ENCODE measurements around the gene RNF114.

RNF114 gene

GRCh38 chr20:49936153-49937026 is at the start of gene RNF114 (continued):
- TF ChIP-seq ZNF174 (tag by site-specific recombination; IDR thresholded peaks at IDR 0.05), result no peak
- TF ChIP-seq ZNF423 (tag by site-specific recombination; IDR thresholded peaks at IDR 0.05), result no peak; the same call in 1 of the 2 replicates
- no peak for TF ChIP-seq ZNF585B (tag by site-specific recombination; IDR thresholded peaks at IDR 0.05)
- TF ChIP-seq ZNF664 (tag by site-specific recombination; IDR thresholded peaks at IDR 0.05), result no peak
- no peak for TF ChIP-seq ZNF175 (tag by site-specific recombination; IDR thresholded peaks at IDR 0.05)
- no peak for TF ChIP-seq ZNF549 (tag by site-specific recombination; IDR thresholded peaks at IDR 0.05)
- no peak for TF ChIP-seq ZNF398 (tag by site-specific recombination; IDR thresholded peaks at IDR 0.05)
- no peak for TF ChIP-seq BCL11A (tag by site-specific recombination; IDR thresholded peaks at IDR 0.05; ENCODE audit: low read depth)
- TF ChIP-seq ZNF639 (tag by site-specific recombination; IDR thresholded peaks at IDR 0.05), result no peak
- TF ChIP-seq ZNF37A (tag by site-specific recombination; IDR thresholded peaks at IDR 0.05), result no peak
- TF ChIP-seq ZBTB8A (tag by site-specific recombination; IDR thresholded peaks at IDR 0.05), result peak; percentile 29; the same call in 1 of the 2 replicates
- no peak for TF ChIP-seq ZNF837 (tag by site-specific recombination; IDR thresholded peaks at IDR 0.05)
- no peak for TF ChIP-seq ZNF777 (tag by site-specific recombination; IDR thresholded peaks at IDR 0.05; ENCODE audit: borderline replicate concordance)
- no peak for TF ChIP-seq ZNF48 (tag by site-specific recombination; IDR thresholded peaks at IDR 0.05)
- TF ChIP-seq, protein P1, sequence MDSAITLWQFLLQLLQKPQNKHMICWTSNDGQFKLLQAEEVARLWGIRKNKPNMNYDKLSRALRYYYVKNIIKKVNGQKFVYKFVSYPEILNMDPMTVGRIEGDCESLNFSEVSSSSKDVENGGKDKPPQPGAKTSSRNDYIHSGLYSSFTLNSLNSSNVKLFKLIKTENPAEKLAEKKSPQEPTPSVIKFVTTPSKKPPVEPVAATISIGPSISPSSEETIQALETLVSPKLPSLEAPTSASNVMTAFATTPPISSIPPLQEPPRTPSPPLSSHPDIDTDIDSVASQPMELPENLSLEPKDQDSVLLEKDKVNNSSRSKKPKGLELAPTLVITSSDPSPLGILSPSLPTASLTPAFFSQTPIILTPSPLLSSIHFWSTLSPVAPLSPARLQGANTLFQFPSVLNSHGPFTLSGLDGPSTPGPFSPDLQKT (IDR thresholded peaks at IDR 0.05; ENCODE audit: borderline replicate concordance, low read depth, low read length), result no peak
- peak; percentile 93 for TF ChIP-seq ZIC2 (tag by site-specific recombination; IDR thresholded peaks at IDR 0.05)
- peak; percentile 33; the same call in 1 of the 2 replicates for TF ChIP-seq ZEB2 (tag by site-specific recombination; IDR thresholded peaks at IDR 0.05)
- no peak for TF ChIP-seq ZNF10 (tag by site-specific recombination; IDR thresholded peaks at IDR 0.05)
- TF ChIP-seq ZNF76 (tag by site-specific recombination; IDR thresholded peaks at IDR 0.05; ENCODE audit: borderline replicate concordance, low read depth), result no peak; the same call in 1 of the 2 replicates
- TF ChIP-seq SETDB1 (IDR thresholded peaks at IDR 0.05; ENCODE audit: insufficient read length, low read length), result no peak
- TF ChIP-seq, protein P2, sequence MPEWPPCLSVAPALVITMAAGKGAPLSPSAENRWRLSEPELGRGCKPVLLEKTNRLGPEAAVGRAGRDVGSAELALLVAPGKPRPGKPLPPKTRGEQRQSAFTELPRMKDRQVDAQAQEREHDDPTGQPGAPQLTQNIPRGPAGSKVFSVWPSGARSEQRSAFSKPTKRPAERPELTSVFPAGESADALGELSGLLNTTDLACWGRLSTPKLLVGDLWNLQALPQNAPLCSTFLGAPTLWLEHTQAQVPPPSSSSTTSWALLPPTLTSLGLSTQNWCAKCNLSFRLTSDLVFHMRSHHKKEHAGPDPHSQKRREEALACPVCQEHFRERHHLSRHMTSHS (tag by site-specific recombination; IDR thresholded peaks at IDR 0.05), result no peak
- TF ChIP-seq ZNF610 (tag by site-specific recombination; IDR thresholded peaks at IDR 0.05; ENCODE audit: borderline replicate concordance), result peak; percentile 87
- TF ChIP-seq ZNF473 (tag by site-specific recombination; IDR thresholded peaks at IDR 0.05), result no peak
- TF ChIP-seq ZNF571 (tag by site-specific recombination; IDR thresholded peaks at IDR 0.05), result no peak
- TF ChIP-seq HOXC10 (CRISPR knock-in tag; IDR thresholded peaks at IDR 0.05), result no peak
- TF ChIP-seq ZSCAN30 (tag by site-specific recombination; IDR thresholded peaks at IDR 0.05), result no peak
- no peak for TF ChIP-seq ZNF184 (tag by site-specific recombination; IDR thresholded peaks at IDR 0.05)
- TF ChIP-seq, protein P3, sequence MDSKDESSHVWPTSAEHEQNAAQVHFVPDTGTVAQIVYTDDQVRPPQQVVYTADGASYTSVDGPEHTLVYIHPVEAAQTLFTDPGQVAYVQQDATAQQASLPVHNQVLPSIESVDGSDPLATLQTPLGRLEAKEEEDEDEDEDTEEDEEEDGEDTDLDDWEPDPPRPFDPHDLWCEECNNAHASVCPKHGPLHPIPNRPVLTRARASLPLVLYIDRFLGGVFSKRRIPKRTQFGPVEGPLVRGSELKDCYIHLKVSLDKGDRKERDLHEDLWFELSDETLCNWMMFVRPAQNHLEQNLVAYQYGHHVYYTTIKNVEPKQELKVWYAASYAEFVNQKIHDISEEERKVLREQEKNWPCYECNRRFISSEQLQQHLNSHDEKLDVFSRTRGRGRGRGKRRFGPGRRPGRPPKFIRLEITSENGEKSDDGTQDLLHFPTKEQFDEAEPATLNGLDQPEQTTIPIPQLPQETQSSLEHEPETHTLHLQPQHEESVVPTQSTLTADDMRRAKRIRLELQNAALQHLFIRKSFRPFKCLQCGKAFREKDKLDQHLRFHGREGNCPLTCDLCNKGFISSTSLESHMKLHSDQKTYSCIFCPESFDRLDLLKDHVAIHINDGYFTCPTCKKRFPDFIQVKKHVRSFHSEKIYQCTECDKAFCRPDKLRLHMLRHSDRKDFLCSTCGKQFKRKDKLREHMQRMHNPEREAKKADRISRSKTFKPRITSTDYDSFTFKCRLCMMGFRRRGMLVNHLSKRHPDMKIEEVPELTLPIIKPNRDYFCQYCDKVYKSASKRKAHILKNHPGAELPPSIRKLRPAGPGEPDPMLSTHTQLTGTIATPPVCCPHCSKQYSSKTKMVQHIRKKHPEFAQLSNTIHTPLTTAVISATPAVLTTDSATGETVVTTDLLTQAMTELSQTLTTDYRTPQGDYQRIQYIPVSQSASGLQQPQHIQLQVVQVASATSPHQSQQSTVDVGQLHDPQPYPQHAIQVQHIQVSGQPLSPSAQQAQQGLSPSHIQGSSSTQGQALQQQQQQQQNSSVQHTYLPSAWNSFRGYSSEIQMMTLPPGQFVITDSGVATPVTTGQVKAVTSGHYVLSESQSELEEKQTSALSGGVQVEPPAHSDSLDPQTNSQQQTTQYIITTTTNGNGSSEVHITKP (tag by site-specific recombination; IDR thresholded peaks at IDR 0.05), result no peak
- TF ChIP-seq, protein P4, sequence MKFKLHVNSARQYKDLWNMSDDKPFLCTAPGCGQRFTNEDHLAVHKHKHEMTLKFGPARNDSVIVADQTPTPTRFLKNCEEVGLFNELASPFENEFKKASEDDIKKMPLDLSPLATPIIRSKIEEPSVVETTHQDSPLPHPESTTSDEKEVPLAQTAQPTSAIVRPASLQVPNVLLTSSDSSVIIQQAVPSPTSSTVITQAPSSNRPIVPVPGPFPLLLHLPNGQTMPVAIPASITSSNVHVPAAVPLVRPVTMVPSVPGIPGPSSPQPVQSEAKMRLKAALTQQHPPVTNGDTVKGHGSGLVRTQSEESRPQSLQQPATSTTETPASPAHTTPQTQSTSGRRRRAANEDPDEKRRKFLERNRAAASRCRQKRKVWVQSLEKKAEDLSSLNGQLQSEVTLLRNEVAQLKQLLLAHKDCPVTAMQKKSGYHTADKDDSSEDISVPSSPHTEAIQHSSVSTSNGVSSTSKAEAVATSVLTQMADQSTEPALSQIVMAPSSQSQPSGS (tag by site-specific recombination; IDR thresholded peaks at IDR 0.05; ENCODE audit: low read depth), result no peak
- peak; percentile 68 for TF ChIP-seq KLF9 (tag by site-specific recombination; IDR thresholded peaks at IDR 0.05; ENCODE audit: low read depth)
